Measurements from ENCODE around the gene NAALADL2. TPM values are rescaled to one million over a fixed set of nuclear protein-coding genes. Genes with fewer than 3 reads are reported as not detected.

NAALADL2 gene
- total RNA-seq, 3 donors from 2014 or later, result 18.4 to 43.9 (median 20.8) TPM

GRCh38 chr3:175198991-175199783 is 340.1 kb downstream of the NAALADL2 start:
- DNase-seq (no peak), ATAC-seq (no peak)
- intact Hi-C loops (cut with DNase I, micrococcal nuclease), result no loop called here
- Histone ChIP-seq H3K4me1 (ENCODE audit: low read depth) (no peaks in the 10 kb centered on the region), H3K36me3 (ENCODE audit: low read depth) (no peaks in the 10 kb centered on the region), H3K9me3 (no peaks in the 10 kb centered on the region), H3K4me3 (no peak overlapping the region)
- no peak for TF ChIP-seq CTCF (IDR thresholded peaks at IDR 0.05)

DNA sequence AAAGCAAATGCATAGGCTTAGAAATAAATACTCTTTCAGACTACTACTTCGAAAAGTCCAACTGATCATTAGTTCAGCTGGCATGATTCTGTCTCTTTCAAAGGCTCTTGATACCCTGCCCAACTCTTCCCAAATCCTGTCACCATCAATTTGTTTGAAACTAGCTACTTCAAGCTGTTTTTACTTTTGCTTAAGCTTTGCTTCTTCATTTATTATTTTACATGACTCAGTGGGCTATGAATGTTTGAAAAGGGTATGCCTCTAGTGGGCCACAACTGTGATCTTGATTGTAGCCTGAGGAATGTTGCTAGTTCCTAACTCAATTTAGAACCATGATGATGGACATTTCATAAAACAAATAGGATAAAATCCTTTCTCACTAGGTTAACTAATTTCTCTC is 340.8 kb downstream of the NAALADL2 start:
- TF ChIP-seq CTCF (IDR thresholded peaks at IDR 0.05), result no peak
- DNase-seq, result no peak
- H3K9me3 ChIP-seq, result peaks cover 1% of the 10 kb centered on the region
- no peak for ATAC-seq
- H3K36me3 ChIP-seq (ENCODE audit: low read depth), result no peaks in the 10 kb centered on the region
- H3K4me1 ChIP-seq (ENCODE audit: low read depth), result no peaks in the 10 kb centered on the region
- H3K4me3 ChIP-seq, result no peak overlapping the region
- intact Hi-C loops (cut with DNase I, micrococcal nuclease), result no loop called here

DNA sequence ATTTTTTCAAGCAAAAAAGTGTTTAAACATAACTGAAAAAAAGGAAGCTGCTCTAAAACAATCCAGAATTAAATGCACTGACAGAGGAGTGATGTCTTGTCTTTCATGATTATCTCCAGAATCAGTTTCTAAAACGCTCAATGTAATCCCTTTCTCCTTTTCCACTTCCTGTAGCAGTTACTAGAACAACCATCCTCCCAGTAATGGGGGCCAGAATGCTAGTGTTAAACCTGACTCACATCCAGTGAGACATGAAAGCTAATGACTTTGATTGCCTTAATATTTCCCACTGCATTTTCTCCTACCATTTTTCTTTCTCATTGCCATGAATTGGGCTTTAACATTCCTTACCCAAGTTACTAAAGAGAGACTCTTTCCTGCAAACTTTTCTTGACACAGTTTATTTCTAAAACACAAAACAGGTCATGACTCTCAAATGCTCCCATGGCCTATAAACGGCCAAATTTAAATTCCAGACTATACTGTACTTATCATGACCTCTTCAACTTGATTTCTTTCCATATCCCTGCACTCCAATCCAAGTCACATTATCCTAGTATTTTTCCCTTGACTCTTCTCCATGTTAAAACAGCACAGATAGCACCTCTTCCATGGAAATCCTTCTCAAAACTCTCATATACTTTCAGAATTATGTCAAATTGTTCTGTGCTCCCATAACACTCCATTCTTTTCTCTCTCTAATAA is 341.4 kb downstream of the NAALADL2 start:
- no peak for DNase-seq
- ATAC-seq, result no peak
- Histone ChIP-seq H3K9me3 (peaks cover 4% of the 10 kb centered on the region), H3K4me1 (ENCODE audit: low read depth) (no peaks in the 10 kb centered on the region), H3K36me3 (ENCODE audit: low read depth) (no peaks in the 10 kb centered on the region), H3K4me3 (no peak overlapping the region)
- intact Hi-C loops (cut with DNase I, micrococcal nuclease), result no loop called here
- no peak for TF ChIP-seq CTCF (IDR thresholded peaks at IDR 0.05)

GRCh38 chr3:175207361-175207760 is 348.2 kb downstream of the NAALADL2 start:
- no peak for TF ChIP-seq CTCF (IDR thresholded peaks at IDR 0.05)

DNA sequence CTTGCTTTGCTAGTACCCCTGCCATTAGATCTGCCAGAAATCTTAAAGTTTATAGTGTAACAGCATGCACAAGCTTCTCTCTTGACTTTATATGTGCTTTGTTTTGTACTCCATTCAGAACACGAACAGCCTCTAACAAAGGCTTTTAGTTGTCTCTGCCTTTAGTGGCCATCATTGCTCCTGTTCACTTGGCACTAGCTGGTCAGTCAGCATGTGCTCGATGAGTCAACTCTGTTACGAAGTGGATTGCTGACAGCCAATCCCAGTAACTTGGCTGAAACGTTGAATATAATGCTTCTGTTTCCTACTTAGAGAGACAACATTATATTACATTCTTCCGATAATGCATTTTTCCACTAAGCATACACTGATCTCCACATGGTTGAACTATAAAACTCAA is 349.2 kb downstream of the NAALADL2 start:
- Histone ChIP-seq H3K4me1 (ENCODE audit: low read depth) (no peaks in the 10 kb centered on the region), H3K4me3 (no peak overlapping the region), H3K9me3 (peaks cover 4% of the 10 kb centered on the region), H3K36me3 (ENCODE audit: low read depth) (no peaks in the 10 kb centered on the region)
- DNase-seq (no peak), ATAC-seq (no peak)
- TF ChIP-seq CTCF (IDR thresholded peaks at IDR 0.05), result no peak
- intact Hi-C loops (cut with DNase I, micrococcal nuclease), result no loop called here

More at GRCh38 chr3:175207361-175207760, 348.2 kb downstream of the NAALADL2 start:
- no peak for DNase-seq
- intact Hi-C loops (cut with DNase I, micrococcal nuclease), result no loop called here
- Histone ChIP-seq H3K4me3 (no peak overlapping the region), H3K9me3 (peaks cover 4% of the 10 kb centered on the region), H3K4me1 (ENCODE audit: low read depth) (no peaks in the 10 kb centered on the region), H3K36me3 (ENCODE audit: low read depth) (no peaks in the 10 kb centered on the region)
- no peak for ATAC-seq

Data from mucosa of descending colon (tissue), 3 donors.